Activated CD4-positive, alpha-beta T cell treated with anti-CD3 and anti-CD28 coated beads, Interleukin-2, amount 50 U/mL, for 1 hour (primary cell): ENCODE data around the gene NOTUM.
"Not testable (repeated sequence)": the region's sequence is repeated elsewhere in the genome, so short reads cannot be mapped to it uniquely, and the experiment has no call there.

Experiments used
- DNase-seq: peaks from one replicate; pipeline ENCODE4 v3.0.0-alpha.2; 2020

The NOTUM gene

GRCh38 chr17:81922566-81923301, 38.3 kb downstream of the NOTUM start:
- DNase-seq, result no peak

DNA sequence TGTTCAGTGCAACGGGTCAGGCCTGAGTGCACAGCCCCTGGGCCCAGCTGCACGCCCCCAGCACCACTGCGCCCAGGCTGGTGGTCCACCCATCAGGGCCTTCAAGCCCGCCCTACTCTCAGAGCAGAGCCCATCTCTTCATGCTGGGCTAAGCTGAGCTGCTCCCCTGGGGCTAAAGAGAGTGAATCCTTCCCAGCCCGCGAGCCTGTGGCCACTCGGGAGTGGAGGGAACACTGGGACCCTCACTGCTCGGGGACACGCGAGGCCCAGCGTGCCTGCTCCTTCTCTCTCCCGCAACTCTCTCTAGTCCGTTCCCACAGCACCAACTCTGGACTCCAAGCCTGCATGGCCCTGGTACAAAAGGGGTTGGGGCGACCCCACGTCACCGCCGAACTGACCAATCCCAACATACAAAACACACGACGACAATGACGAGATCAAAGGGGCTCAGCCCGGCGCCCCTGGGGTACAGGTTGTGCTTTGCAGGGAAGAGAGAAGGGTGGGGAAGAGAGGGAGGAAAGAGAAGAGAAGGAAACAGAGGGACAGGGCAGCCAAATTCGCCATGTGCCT, 38.9 kb downstream of the NOTUM start:
- DNase-seq, result no peak

GRCh38 chr17:81921537-81921862, 39.5 kb downstream of the NOTUM start:
- no peak for DNase-seq

DNA sequence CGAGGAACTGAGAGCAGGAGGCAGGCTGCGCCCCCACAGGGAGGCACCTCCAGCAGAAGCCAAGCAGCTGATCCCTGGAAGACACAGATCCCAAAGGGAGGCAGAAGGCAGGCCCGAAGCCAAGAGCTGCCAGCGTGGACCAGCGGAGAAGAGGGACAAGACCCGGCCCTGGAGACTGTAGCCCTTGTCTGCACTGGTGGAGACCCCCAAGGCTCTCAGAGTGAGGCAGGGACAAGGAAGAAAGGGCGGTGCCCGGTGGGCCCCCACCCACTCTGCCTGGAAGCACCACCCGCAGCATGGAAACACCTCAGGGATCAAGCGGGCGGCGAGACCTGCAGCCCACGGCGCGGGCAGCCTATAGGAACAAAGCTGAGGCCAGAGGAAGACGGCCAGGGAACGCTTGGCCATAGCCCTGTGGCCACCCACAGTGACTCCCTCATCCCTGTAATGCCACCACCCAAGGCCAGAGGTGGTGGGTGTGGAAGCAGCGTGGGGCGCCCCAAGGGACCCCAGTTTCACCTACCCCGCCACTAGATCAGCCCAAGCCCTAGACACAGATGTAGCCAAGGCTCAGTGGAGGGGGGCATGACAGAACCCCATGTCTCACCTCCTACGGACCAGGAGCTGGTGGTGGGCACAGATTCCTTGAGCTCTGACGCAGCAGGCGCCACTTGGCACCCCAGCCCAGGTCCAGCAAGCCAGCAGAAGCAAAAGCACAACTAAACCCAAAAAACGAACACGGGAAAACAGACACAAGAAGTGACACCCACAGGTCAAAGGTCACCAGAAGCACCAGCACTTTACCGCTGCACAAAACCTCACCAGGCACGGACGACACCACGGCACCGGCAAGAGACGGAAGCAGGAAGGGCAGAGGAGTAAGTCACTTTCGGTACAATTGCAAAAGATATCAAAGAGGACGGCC, 40.1 kb downstream of the NOTUM start:
- DNase-seq, result no peak

DNA sequence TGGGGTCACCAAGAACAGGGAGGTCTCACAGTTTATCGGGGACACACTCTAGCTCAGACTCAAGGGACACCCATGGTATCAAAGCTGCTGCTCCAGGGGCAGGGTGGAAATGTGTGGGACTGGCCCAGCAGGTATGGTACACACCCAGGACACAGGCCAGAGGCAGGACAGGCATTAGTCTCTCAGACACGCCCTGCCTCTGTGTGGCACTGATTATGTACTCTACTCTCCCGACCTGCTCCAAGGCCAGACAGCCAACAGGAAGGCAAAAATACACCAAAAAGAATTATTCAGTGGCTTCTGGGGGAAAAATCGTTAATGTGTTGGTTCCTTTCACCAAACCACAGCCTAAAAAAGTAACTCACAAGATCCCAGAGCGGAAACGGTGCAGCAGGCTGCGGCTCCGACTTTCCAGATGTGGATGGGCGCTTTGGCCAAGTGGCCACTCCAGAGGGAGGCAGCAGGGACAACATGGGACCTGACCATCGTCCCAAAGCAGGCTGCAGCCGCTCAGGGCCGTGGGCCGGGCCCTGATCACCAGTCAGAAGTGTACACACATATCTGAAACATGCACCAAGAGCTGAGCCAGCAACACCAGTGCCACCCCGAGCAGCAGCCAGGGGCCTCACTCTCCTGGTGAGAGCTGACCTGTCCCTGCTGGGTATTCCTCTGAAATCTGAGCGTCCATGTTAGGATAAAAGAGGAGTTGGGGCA, 42.0 kb downstream of the NOTUM start:
- no peak for DNase-seq

- not testable (repeated sequence) for DNase-seq
Measured at GRCh38 chr17:81918333-81918669, 42.7 kb downstream of the NOTUM start.

DNA sequence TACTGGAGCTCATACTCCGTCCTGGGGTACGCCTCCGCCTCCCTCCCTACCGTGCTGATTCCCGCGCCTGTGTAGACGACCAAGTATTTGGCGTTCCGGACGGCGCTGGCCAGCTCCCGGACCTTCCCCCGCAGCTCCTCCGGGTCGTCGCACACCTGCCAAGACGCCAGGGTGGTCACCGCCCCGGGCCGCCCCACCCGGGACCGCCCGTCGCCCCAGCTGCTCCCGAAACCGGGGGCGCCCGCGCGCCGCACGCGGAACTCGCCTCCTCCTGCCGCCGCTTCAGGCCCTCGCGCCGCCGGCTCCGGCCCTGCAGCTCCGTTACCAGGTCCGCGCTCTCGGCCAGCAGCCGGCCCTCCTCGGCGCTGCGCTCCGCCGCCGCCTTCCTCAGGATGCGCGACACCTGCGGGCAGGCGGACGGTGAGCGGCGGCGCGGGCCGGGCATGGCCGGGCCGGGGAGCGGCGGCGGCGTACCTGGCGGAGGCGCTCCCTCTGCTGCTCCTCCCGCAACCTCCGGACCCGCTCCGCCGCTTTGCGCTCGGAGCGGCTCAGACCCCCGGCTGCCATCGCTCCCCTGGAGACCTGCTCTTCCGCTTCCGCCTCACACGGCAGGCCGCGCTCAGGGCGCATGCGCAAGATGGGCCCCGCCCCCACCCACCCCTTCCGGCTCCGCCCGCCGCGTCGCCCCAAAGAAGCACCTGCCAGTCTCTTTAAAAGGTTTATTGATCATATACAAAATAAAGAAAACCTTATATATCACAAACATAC, 43.2 kb downstream of the NOTUM start, which contains the start of gene SIRT7:
SIRT7 (minus strand) TSS at position 612 of the 768 bp plus-strand sequence; CDS start at position 567, 45 bp downstream.
- peak; percentile 80 for DNase-seq

DNA sequence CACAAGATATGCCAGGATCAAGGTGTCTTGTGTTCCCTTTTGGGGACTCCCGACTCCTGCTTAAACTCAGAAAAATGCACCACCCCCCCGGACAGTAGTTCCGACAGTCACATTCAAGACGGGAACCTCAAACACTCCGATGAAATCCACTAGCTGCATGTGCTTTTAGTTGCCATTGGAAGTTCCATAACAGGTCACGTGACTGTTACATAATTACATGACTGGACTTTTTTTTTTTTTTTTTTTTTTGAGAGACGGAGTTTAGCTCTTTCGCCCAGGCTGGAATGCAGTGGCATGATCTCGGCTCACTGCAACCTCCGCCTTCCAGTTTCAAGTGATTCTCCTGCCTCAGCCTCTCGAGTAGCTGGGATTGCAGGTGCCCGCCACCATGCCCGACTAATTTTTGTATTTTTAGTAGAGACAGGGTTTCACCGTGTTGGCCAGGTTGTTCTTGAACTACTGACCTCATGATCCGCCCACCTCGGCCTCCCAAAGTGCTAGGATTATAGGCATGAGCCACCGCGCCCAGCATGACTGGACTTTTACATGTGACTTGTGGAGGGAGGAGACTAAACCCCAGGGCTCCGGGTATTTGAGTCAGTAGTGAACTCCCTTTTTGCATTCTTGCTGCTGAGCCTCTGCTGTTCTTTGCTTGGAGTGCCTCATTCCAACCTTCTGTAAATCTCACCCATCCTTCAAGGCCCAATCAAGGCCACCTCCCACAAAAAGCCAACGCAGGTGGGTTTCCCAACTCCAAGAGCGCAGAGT, 44.6 kb downstream of the NOTUM start:
- DNase-seq, result no peak

DNA sequence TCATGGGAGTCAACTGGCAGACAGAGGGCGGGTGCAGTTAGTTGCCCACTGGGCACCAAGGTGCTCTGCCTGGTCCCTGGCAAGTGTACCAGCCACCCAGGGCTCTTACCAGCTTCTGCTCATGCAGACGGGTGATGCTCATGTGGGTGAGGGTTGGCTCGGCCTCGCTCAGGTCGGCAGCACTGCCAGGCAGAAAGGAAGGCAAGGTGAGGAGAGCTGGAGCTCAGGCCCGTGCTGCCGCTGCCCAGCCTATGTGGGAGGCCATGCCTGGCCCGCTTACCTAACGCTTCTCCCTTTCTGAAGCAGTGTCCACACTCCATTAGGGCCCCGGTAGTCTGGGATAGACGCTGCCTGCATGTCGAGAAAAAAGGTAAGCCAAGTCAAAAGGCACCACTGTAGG, 45.7 kb downstream of the NOTUM start:
- DNase-seq, result no peak

DNA sequence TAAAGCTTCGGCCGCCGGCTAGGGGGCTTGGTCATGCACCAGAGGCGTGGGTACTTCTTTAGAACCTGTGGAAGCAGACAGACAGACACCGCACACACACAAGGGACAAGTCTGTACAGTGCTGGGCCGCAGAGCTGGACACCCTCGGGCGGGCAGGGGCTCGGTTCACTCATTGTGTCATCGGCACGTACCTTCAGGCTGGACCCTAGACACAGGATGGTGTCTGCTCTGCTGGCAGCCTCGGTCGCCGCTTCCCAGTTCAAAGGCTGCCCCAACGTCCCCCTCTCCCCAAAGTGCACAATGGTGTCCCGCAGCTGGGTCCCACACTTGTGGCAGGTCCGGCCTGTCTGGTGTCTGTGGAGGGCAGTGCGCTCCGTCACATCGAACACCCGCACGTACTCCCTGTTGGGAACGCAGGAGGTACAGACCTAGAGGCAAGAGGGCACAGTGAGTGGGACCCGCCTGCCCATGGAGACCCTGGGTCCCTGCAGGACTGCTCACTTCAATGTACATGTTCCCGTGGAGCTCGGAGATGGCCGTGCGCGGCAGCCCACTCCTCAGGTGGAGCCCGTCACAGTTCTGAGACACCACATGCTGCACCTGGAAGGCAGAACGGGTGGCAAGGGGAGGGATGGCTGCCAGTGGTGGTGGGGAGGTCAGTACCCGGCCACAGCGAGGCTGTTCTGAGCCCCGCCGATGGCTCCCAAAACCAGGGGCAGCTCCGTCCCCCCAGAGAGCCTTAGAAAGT, 46.7 kb downstream of the NOTUM start:
- DNase-seq, result no peak

DNA sequence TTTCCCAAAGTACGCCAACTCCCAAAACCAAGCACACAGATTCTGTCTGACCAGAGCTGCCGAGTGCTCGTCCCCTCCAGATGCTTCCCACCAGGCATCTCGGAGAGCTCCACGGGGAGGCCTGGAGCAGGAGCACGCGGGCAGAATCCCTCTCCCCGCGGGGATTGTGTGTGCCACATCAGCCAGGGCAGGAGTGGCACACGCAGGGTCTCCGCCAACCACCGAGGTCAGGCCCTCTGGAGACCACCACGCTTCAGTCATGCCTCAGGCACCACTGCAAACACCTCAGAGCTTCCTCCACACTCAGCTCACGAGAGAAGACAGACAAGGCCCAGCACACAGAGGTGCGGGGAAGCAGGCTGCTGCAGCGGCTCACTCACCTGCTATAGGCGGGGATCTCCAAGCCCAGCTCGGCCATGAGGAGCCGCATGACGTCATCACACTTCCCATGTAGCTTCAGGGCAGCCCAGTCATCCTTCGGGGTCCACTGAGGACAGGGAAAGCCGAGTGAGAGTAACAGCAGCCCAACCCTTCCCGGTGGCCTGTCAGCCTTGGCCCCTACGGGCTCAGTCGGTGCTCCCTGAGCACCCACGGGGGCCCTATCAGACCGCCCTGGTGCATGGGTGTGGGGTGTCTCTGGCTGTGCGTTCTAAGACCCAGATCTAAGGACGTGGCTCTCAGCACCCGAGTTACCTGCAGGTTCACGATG, 47.4 kb downstream of the NOTUM start:
- DNase-seq, result no peak

DNA sequence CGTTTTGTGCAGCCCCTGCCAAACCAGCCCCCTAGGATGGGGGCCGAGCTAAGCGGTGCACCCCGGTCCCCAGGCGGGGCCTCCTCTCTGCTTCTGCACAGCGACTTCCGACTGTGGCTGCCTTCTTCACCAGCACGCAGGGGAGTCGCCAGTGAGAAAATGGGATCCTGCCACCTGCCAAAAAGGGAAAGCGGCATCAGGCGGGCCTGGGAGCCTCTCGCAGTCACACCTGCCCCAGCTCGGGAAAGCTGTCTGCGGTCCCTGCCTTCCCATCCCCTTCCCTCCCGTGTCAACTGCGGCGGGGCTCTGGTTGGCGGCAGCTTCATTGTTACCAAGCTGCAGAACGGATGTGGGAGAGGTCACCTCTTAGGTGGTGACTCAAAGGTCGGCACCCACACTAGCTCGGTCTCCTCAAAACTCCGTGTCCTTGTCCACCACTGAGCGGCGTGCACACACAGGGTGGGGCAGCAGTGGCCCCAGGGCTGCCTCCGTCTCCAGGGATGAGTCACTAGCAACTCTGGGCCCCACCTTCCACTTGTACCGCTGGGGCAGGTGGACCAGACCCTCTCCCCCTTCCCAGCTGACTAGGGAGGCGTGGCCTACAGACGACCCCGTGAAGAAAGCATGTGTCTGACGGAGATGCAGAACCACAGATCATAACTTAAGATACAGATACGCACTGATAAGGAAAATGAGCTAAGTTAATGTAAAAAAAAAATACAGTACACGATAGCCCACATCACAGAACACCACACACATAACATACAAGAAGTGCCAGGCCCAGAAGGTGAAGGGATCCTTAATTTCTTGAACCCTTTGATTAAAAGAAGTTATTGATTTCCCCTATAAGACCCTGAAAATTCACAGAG, 48.3 kb downstream of the NOTUM start:
- DNase-seq, result no peak

- DNase-seq, result no peak
Measured at GRCh38 chr17:81911969-81912368, 49.0 kb downstream of the NOTUM start.

DNA sequence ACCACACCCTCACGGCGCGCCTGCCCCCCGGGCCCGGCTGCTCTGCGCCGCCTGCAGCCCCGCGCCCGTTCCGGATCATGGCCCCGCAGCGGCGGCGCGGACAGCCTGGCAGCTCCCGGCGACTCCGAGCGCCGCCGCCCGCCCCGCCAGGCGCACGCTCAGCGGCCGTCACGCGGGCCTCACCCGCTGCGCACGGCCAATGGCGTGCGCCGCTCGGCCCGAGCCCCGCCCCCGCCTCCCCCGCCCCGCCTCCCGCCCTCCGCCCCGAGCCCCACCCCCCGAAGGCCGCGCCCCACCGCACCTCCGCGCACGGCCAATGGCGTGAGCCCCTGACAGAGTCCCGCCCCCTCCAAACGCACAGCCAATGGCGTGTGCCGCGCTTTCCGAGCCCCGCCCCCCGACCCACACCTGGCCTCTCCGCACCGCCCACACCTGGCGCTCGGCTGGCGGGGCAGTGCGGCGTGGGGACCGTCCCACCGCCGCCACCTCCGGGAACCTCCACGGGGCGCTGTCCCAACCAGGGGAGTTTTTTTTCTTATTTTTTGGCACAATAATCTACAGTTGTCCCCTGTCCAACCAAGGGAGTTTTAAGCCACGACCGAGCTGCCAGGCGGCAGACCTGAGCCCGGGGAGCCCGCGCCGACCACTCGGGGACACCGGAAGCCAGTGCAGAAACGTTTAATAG, 49.6 kb downstream of the NOTUM start, which contains the start of gene PCYT2:
PCYT2 (minus strand) TSS at position 123 of the 685 bp plus-strand sequence; CDS start at position 79, 44 bp downstream.
- peak; percentile 93 for DNase-seq

DNA sequence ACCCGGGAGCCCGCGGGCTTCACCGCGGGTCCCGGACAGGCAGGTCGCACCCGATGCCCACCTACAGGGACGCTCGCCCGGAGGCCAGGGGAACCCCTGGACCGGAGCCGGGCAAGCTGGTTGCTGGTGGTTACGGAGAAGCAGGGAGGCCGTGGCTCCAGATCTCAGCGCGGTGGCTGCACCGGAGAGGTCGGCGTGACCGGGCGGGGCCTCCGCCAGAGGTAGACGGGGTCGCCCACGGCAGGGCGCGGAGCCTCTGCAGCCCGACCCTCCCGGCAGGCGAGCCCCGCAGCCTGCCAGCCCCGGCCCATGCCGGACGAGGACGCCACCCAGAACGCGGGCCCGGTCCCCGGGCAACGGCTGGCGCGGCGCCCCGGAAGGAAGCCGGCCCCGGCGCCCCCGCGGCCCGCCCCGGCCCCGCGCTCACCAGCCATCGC, 50.1 kb downstream of the NOTUM start:
- no peak for DNase-seq

DNA sequence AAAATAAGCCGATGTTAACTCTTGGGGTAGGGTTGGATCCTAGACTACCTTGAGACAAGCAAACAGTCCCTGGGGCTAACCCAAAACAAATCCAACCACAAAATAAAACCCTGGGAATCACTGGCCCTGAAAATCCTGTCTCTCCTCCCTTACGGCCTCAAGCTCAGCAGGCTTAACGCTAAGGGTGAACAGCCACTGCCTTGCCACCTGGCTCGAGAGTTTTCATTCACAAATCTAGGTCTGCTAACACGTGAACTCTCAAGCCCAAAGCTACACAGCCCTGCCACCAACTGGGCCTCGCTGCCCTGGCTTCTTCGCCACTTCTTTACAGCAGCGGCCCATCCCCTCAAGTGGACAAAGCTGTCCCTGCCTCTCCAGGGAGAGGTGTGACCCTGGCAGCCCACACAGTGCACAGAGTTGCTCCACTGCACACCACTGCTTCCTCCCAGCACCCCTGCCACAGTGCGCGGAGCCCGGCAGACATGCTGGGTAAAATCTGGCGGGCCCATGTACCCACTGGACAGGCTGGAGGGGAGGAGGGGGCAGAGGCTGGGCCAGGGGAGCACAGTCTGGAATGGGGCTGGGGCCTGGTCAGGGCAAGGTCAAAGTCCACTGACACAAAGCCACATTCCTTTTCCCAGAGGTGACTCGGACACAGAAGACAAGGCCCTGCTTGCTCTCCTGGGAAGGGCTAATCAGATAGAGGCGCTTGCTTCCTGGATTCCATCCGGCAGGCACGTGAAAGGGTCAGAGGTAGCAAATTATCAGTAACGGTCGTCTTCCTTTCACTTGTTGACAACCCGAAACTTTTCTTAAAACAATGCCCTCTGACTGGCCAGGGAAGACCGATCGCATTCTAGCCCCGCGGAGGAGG, 50.8 kb downstream of the NOTUM start:
- DNase-seq, result no peak

DNA sequence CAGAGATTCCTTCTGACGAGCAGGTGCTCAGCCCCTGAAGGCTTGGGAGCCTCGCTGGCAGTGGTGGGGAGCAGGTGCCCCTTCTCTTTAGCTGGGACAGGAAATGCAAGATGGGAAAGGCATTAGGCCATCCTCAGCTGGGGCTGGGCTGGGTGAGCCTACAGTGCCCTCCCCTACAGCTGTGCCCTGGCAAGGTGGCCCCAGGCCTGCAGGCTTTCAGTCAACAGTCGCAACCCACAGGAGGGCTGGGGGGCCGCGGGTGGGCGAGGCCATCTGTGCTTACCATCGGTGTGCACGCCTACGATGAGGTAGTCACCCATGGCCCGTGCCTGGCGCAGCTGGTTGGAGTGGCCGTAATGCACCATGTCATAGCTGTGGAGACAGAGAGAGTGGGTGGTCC, 51.8 kb downstream of the NOTUM start:
- DNase-seq, result no peak
